Ovary (tissue), 9 donors: Measurements from ENCODE around the gene CHPT1. TPM values are rescaled to one million over a fixed set of nuclear protein-coding genes. Genes with fewer than 3 reads are reported as not detected.

ENCODE experiments used
- DNase-seq, 5 donors: peaks; one replicate each; pipeline ENCODE4 v3.0.0-alpha.2; 2019 to 2020
- H3K27ac ChIP-seq, 2 donors: fragments of 200-600 bp; one replicate each; pipeline versions ENCODE4 v1.5.1 to v1.8.0; 2019 to 2022
- H3K27me3 ChIP-seq: fragments of 200-600 bp; one replicate; pipeline ENCODE4 v1.8.0; 2022
- H3K36me3 ChIP-seq: fragments of 200-600 bp; sonication (generic); one replicate; pipeline ENCODE4 v1.5.1; 2019
- H3K4me1 ChIP-seq: one replicate; pipeline ENCODE4 v1.8.1; 2013; ENCODE audit warnings: mild to moderate bottlenecking, moderate library complexity; ENCODE audit not compliant: insufficient read depth
- H3K4me3 ChIP-seq: fragments of 200-600 bp; sonication (generic); one replicate; pipeline ENCODE4 v1.5.1; 2017
- H3K9me3 ChIP-seq, 2 donors: fragments of 200-600 bp in 1 of 2; sonication (generic) in 1 of 2; one replicate each; pipeline versions ENCODE4 v1.5.1 to v1.8.1; 2013 to 2019; ENCODE audit warnings: mild to moderate bottlenecking in 1 of 2, moderate library complexity in 1 of 2
- EP300 ChIP-seq: sonication (generic); formaldehyde crosslinking; IDR thresholded peaks from one replicate; pipeline ENCODE4 v1.6.1; 2017; ENCODE audit warnings: antibody characterized with exemption
- POLR2A ChIP-seq: fragments of 450-650 bp; IDR thresholded peaks from one replicate; pipeline ENCODE4 v1.6.1; 2017; ENCODE audit warnings: antibody characterized with exemption, mild to moderate bottlenecking, moderate library complexity
- whole genome bisulfite sequencing, 3 donors: extraction: QIAGEN DNeasy Blood & Tissue Kit in 1 of 3; methylation state at CpG; one replicate each; pipeline versions ENCODE4 v1.1.5 to v1.1.7; 2013 to 2017; 5-methylcytosine and 5-hydroxymethylcytosine counted together
- intact Hi-C, 4 donors: fragments of 100-400 bp; cut with DNase I; formaldehyde crosslinking; loops; one replicate each; pipeline versions ENCODE4 v1.11.0 to v1.15.1; 2022 to 2023
- polyA plus RNA-seq, 2 donors: library from polyadenylated mRNA; stranded (reverse); fragments of 200-250 nt in 1 of 2; fragments of 350-450 nt in 1 of 2; fragmentation: Illumina TruSeq in 1 of 2; extraction: RNeasy Lipid Tissue Mini Kit (QIAGEN cat#74804) in 1 of 2; gene quantifications; one replicate each; pipeline ENCODE4 v1.2.3, GENCODE V29; 2013 to 2014
- total RNA-seq, 7 donors: library from RNA; depleted of rRNA in 2 of 7; stranded (reverse); fragments of >200 nt in 2 of 7; fragmentation: NEBNext Ultra II Directional in 3 of 7; extraction: Animal tissue kit (Norgen Biotek cat#: 25700) in 3 of 7; gene quantifications; one replicate each; pipeline versions ENCODE4 v1.1.0 to v1.2.4, GENCODE V29; 2016 to 2023
- TF ChIP-seq, protein P1 (sequence below), 3 donors: fragments of 450-650 bp in 2 of 3; fragments of 200-600 bp in 1 of 3; IDR thresholded peaks; one replicate each; pipeline versions ENCODE4 v1.5.1 to v1.8.0; 2016 to 2022; ENCODE audit warnings: antibody characterized with exemption in 3 of 3, mild to moderate bottlenecking in 1 of 3
- donor health status: DM: no; HTN: no; CAD: no; lungs with moderate emphysema.
- donor health status: DM: no; HTN: no; CAD: no.
- donor health status: Bipolar disorder and iron deficiency.
- donor health status: DM: yes; HTN: yes; CAD: no.
- donor health status: DM: no; HTN: no; CAD: no.
- donor health status: DM: yes; HTN: yes; CAD: no.

Gene CHPT1
- total and polyA plus RNA-seq, 9 donors = 25.8 to 89.4 (median 31.4) TPM

DNA sequence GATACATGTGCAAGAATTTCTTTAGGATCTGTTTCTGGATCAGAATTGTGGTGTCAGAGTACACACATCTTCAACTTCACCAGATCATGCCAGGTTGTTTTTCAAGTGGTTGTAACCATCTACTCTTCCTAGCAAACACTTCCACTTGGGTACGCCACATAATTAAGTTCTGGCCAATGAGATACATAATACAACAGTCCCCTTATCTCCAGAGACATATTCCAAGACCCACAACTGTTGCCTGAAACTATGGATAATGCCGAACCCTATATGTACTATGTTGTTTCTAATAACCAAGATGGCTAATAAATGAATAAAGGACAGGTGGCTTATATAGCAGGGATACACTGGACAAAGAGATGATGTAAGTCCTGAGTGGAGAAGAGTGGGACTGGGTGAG, 2.5 kb upstream of the CHPT1 start:
- no peak overlapping the region for H3K27ac ChIP-seq
- DNase-seq = no peak
- H3K27me3 ChIP-seq = no peaks in the 10 kb centered on the region
- intact Hi-C loops = no loop called here
- no peak for TF ChIP-seq EP300
- TF ChIP-seq, protein P1, sequence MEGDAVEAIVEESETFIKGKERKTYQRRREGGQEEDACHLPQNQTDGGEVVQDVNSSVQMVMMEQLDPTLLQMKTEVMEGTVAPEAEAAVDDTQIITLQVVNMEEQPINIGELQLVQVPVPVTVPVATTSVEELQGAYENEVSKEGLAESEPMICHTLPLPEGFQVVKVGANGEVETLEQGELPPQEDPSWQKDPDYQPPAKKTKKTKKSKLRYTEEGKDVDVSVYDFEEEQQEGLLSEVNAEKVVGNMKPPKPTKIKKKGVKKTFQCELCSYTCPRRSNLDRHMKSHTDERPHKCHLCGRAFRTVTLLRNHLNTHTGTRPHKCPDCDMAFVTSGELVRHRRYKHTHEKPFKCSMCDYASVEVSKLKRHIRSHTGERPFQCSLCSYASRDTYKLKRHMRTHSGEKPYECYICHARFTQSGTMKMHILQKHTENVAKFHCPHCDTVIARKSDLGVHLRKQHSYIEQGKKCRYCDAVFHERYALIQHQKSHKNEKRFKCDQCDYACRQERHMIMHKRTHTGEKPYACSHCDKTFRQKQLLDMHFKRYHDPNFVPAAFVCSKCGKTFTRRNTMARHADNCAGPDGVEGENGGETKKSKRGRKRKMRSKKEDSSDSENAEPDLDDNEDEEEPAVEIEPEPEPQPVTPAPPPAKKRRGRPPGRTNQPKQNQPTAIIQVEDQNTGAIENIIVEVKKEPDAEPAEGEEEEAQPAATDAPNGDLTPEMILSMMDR (IDR thresholded peaks at IDR 0.05) = no peak
- TF ChIP-seq POLR2A = no peak
- no peaks in the 10 kb centered on the region for H3K9me3 ChIP-seq
- 96 to 97% (median 97%) methylated on average over 2 of the region's 2 CpGs for WGBS, 3 donors
- peaks cover 3% of the 10 kb centered on the region for H3K4me1 ChIP-seq
- H3K4me3 ChIP-seq = no peak overlapping the region
- no peaks in the 10 kb centered on the region for H3K36me3 ChIP-seq

DNA sequence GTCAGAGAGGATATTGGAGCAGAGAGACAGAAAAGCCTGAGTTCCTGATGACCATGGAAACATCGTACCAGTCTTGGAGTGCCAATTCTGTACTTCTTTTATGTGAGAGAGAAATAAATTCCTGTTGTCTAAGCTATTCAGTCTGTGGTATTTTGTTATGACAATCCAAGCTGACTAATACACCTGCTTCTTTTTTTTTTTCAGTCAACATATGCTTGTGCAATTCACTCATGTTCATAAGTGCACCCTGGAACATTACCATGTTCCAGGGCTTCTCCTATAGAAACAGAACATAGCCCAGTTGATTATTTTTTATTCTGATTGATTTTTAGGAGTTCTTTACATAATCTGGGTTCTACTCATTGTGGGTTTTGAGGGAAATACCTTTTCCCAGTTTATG, 1.7 kb upstream of the CHPT1 start:
- peaks cover 3% of the 10 kb centered on the region for H3K4me1 ChIP-seq
- intact Hi-C loops = no loop called here
- no peak overlapping the region for H3K4me3 ChIP-seq
- no peaks in the 10 kb centered on the region for H3K9me3 ChIP-seq
- DNase-seq = no peak
- H3K36me3 ChIP-seq = no peaks in the 10 kb centered on the region
- no peak overlapping the region for H3K27ac ChIP-seq
- 92 to 97% (median 94%) methylated on average over 1 of the region's 1 CpG for WGBS, 3 donors
- H3K27me3 ChIP-seq = no peaks in the 10 kb centered on the region
- no peak for TF ChIP-seq POLR2A
- TF ChIP-seq, protein P1 (IDR thresholded peaks at IDR 0.05) = no peak
- TF ChIP-seq EP300 = no peak

DNA sequence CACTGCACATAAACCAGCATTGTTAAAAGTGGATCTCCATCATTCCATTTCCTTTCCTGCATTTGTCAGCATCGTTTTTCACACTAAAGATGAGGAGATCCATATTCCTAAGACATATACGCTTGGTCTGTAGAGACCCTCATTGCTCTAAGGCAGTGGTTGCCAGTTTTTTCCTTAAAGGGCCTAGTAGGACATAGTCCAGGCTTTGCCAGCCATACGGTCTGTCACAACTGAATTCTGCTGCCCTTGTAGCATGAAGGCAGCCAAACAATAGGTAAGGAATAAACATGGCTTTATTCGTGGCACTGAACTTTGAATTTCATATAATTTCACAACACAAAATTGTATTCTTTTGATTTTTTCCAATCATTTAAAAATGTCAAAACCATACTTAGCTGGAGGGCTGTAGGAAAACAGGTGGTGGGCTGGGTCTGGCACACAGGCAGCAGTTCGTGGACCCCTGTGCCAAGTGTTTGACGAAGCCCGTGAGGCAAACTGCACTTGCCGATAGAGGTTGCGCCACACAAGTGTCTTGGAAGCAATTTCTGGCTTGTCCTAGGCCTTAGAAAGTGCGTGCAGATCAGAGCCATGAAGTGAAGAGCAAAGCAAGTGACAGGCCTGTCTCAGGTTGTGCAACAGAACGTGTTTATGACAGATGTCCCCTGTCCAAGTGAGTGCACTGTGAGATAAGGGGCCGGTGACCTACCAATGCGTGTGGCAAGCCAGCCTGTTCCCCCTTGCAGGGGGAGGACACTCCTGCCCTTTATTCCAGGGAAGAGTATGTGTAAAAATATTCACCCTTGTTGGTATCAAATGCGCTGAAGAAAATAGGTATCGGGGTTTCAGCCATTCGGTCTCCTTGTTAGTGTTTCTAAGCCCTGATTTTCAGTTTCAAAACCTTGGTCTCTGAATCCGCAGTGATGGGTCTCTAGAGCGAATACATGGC, 916 bp upstream of the CHPT1 start:
- peak overlapping the region in 1 of 2 donors; percentile 87 for H3K27ac ChIP-seq
- peak overlapping the region; percentile 91 for H3K4me3 ChIP-seq
- no peaks in the 10 kb centered on the region for H3K36me3 ChIP-seq
- intact Hi-C loops = no loop called here
- WGBS, 3 donors = 37 to 46% (median 45%) methylated on average over 18 of the region's 18 CpGs
- no peak for TF ChIP-seq EP300
- TF ChIP-seq, protein P1 (IDR thresholded peaks at IDR 0.05) = no peak
- TF ChIP-seq POLR2A = no peak
- DNase-seq = peak in 3 of 5 donors; percentile 21 to 44 (median 38)
- H3K4me1 ChIP-seq = peaks cover 3% of the 10 kb centered on the region
- no peaks in the 10 kb centered on the region for H3K27me3 ChIP-seq
- H3K9me3 ChIP-seq = no peaks in the 10 kb centered on the region

DNA sequence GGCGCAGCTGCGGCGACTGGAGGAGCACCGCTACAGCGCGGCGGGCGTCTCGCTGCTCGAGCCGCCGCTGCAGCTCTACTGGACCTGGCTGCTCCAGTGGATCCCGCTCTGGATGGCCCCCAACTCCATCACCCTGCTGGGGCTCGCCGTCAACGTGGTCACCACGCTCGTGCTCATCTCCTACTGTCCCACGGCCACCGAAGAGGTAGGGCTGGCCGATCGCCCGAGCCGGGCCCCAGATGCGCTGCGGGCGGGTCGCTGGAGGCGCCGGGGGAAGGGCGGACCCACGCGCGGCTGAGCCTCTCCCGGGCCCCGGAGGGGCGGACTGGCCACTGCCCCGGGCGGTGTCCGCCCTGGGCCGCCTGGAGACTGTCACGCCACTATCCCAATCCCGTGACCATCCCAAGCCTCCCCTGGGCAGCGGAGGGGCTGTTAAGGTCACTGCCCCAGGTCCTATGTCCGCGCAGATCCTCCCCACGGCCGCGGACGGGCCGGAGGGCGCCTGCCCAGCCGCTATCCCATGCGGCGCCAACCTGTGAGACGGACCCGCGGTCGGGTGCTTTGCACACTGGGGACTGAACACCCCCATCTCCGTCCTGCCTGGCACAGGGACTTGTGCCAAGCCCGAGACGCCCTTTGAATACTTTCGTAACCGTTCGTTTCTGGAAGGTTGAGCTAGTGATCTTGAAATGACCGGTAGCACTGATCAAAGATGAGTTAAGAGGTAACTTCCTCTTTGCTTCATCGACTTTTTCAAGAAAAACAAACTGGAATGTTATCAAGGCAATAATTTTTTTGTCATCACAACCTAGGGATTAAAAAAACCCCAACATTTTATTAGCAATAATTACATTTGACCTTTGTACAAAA, 725 bp downstream of the CHPT1 start:
- intact Hi-C loops = no loop called here
- DNase-seq = peak; percentile 42 to 73 (median 54)

More for the DNA sequence above, 725 bp downstream of the CHPT1 start:
- TF ChIP-seq EP300 (no peak), POLR2A (no peak)
- TF ChIP-seq, protein P1 (IDR thresholded peaks at IDR 0.05) = no peak
- Histone ChIP-seq H3K4me3 (peak overlapping the region; percentile 91), H3K36me3 (no peaks in the 10 kb centered on the region), H3K27me3 (no peaks in the 10 kb centered on the region), H3K4me1 (peaks cover 3% of the 10 kb centered on the region), H3K27ac (peak overlapping the region; percentile 87), H3K9me3 (no peaks in the 10 kb centered on the region)
- WGBS, 3 donors = 0 to 1% (median 0%) methylated on average over 41 to 67 of the region's 67 CpGs
